Measurements from ENCODE around the gene POU3F3. TPM values are rescaled to one million over a fixed set of nuclear protein-coding genes. Genes with fewer than 3 reads are reported as not detected.

POU3F3 gene
- total RNA-seq, 1 experiment from 2014 or later, result not detected

GRCh38 chr2:104820126-104820525, 33.8 kb upstream of the POU3F3 start:
- Histone ChIP-seq H3K4me1 (ENCODE audit: control insufficient read depth in 1 of 2, insufficient read depth in 2 of 2, low read length in 2 of 2) (no peaks in the 10 kb centered on the region), H3K9ac (ENCODE audit: low read length) (no peak overlapping the region), H3K36me3 (ENCODE audit: control insufficient read depth in 1 of 2, insufficient read depth in 2 of 2, low read length in 2 of 2) (no peaks in the 10 kb centered on the region), H3K4me2 (ENCODE audit: low read length) (no peak overlapping the region), H3K9me2 (ENCODE audit: insufficient read depth) (no peaks in the 10 kb centered on the region), H3K27ac (ENCODE audit: low read depth, low read length) (no peak overlapping the region), H4K20me1 (ENCODE audit: insufficient read depth) (no peaks in the 10 kb centered on the region; the same call in 1 of the 2 replicates), H2AFZ (ENCODE audit: low read depth, low read length, poor library complexity, severe bottlenecking) (no peak overlapping the region), H3K27me3 (ENCODE audit: insufficient read depth, low read length) (no peaks in the 10 kb centered on the region), H3K4me3 (replicated peaks in 1 of 2; ENCODE audit: low read depth in 1 of 2, low read length in 2 of 2) (no peak overlapping the region), H3K79me2 (ENCODE audit: insufficient read depth, low read length) (no peaks in the 10 kb centered on the region), H3K9me3 (ENCODE audit: control insufficient read depth in 1 of 2, insufficient read depth in 1 of 2, low read depth in 1 of 2, low read length in 2 of 2) (no peaks in the 10 kb centered on the region)
- DNase-seq (ENCODE audit: low read depth, low spot score) (no peak), ATAC-seq (no peak)
- BruUV-seq (replicated peaks), result no TSS peak
- TF ChIP-seq SP1 (IDR thresholded peaks at IDR 0.05; ENCODE audit: low read depth) (no peak), CBX3 (IDR thresholded peaks at IDR 0.05; ENCODE audit: low read depth) (no peak), JUND (IDR thresholded peaks at IDR 0.05) (no peak), SRF (IDR thresholded peaks at IDR 0.05; ENCODE audit: low read depth) (no peak), ZFX (IDR thresholded peaks at IDR 0.05) (no peak), POLR2A (IDR thresholded peaks at IDR 0.05; ENCODE audit: borderline replicate concordance, extremely low read depth, insufficient read depth, insufficient read length) (no peak), POLR2AphosphoS5 (IDR thresholded peaks at IDR 0.05; ENCODE audit: low read depth, low read length) (no peak), ELF1 (IDR thresholded peaks at IDR 0.05; ENCODE audit: borderline replicate concordance, low read depth) (no peak), EZH2phosphoT487 (IDR thresholded peaks at IDR 0.05; ENCODE audit: borderline replicate concordance) (no peak), YY1 (IDR thresholded peaks at IDR 0.05; ENCODE audit: extremely low read depth, insufficient replicate concordance, low read depth, low read length) (no peak), CEBPB (IDR thresholded peaks at IDR 0.05; ENCODE audit: low read depth) (no peak), ZNF274 (IDR thresholded peaks at IDR 0.05; ENCODE audit: low read depth, low read length) (no peak), TCF7L2 (IDR thresholded peaks at IDR 0.05; ENCODE audit: borderline replicate concordance, extremely low read depth, insufficient read depth, insufficient read length) (no peak), EZH2 (IDR thresholded peaks at IDR 0.05) (no peak), SIN3A (IDR thresholded peaks at IDR 0.05; ENCODE audit: low read depth) (no peak)
- TF ChIP-seq, protein P1, sequence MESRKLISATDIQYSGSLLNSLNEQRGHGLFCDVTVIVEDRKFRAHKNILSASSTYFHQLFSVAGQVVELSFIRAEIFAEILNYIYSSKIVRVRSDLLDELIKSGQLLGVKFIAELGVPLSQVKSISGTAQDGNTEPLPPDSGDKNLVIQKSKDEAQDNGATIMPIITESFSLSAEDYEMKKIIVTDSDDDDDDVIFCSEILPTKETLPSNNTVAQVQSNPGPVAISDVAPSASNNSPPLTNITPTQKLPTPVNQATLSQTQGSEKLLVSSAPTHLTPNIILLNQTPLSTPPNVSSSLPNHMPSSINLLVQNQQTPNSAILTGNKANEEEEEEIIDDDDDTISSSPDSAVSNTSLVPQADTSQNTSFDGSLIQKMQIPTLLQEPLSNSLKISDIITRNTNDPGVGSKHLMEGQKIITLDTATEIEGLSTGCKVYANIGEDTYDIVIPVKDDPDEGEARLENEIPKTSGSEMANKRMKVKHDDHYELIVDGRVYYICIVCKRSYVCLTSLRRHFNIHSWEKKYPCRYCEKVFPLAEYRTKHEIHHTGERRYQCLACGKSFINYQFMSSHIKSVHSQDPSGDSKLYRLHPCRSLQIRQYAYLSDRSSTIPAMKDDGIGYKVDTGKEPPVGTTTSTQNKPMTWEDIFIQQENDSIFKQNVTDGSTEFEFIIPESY (IDR thresholded peaks at IDR 0.05; ENCODE audit: extremely low read depth, insufficient replicate concordance, low read length), result no peak
- TF ChIP-seq, protein P2, sequence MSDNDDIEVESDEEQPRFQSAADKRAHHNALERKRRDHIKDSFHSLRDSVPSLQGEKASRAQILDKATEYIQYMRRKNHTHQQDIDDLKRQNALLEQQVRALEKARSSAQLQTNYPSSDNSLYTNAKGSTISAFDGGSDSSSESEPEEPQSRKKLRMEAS (IDR thresholded peaks at IDR 0.05), result no peak
- TF ChIP-seq, protein P3, sequence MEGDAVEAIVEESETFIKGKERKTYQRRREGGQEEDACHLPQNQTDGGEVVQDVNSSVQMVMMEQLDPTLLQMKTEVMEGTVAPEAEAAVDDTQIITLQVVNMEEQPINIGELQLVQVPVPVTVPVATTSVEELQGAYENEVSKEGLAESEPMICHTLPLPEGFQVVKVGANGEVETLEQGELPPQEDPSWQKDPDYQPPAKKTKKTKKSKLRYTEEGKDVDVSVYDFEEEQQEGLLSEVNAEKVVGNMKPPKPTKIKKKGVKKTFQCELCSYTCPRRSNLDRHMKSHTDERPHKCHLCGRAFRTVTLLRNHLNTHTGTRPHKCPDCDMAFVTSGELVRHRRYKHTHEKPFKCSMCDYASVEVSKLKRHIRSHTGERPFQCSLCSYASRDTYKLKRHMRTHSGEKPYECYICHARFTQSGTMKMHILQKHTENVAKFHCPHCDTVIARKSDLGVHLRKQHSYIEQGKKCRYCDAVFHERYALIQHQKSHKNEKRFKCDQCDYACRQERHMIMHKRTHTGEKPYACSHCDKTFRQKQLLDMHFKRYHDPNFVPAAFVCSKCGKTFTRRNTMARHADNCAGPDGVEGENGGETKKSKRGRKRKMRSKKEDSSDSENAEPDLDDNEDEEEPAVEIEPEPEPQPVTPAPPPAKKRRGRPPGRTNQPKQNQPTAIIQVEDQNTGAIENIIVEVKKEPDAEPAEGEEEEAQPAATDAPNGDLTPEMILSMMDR (IDR thresholded peaks at IDR 0.05 in 2 of 3, conservative IDR thresholded peaks at IDR 0.05 in 1 of 3; ENCODE audit: borderline replicate concordance in 1 of 3, insufficient read depth in 1 of 3, low read depth in 2 of 3, low read length in 2 of 3), result no peak
- RAD21 ChIA-PET (ENCODE audit: low non-redundant PET in 1 of 2, low total read pairs in 2 of 2, uncharacterized antibody in 2 of 2, unreplicated experiment in 2 of 2), result no interaction called here
- intact Hi-C loops (cut with micrococcal nuclease), result no loop called here
- CTCF ChIA-PET, result no interaction called here
- POLR2A ChIA-PET, result no interaction called here

All from HCT116 (cell line).